Measurements from ENCODE around the gene HDLBP.

- TF ChIP-seq CTCF (IDR thresholded peaks at IDR 0.05), result no peak
- TF ChIP-seq POLR2A (IDR thresholded peaks at IDR 0.05), result no peak
These were observed 89.9 kb downstream of the HDLBP start for GRCh38 chr2:241225545-241225944.

Measured in tibial nerve (tissue), 3 donors.